ENCODE results near the gene PIK3C2G. TPM values are rescaled to one million over a fixed set of nuclear protein-coding genes. Genes with fewer than 3 reads are reported as not detected.

Gene PIK3C2G
- total and polyA plus RNA-seq, 4 donors: 4.9 to 40.1 (median 19.4) TPM

GRCh38 chr12:18389820-18390219, 128.5 kb downstream of the PIK3C2G start:
- no peak overlapping the region for H3K27ac ChIP-seq (ENCODE audit: low read depth in 1 of 2, low read length in 2 of 2)
- 37% methylated on average over 4 of the region's 4 CpGs for WGBS
- no peak for DNase-seq (ENCODE audit: low spot score)

GRCh38 chr12:18391151-18391550, 129.8 kb downstream of the PIK3C2G start:
- H3K27me3 ChIP-seq (ENCODE audit: control insufficient read depth in 4 of 4, insufficient read depth in 4 of 4, low read length in 3 of 4): no peaks in the 10 kb centered on the region
- H3K36me3 ChIP-seq (ENCODE audit: control insufficient read depth in 4 of 4, insufficient read depth in 3 of 4, low read depth in 1 of 4, low read length in 3 of 4): peaks cover 0 to 8% (median under 1%) of the 10 kb centered on the region in 4 donors
- DNase-seq (ENCODE audit: low spot score): no peak
- no peak overlapping the region for H3K27ac ChIP-seq (ENCODE audit: low read depth in 1 of 2, low read length in 2 of 2)
- WGBS: 55% methylated on average over 2 of the region's 2 CpGs
- H3K4me1 ChIP-seq (ENCODE audit: control insufficient read depth in 4 of 4, insufficient read depth in 4 of 4, low read length in 3 of 4): peaks cover 0 to 9% (median 2%) of the 10 kb centered on the region in 4 donors
- no peak overlapping the region for H3K9ac ChIP-seq (ENCODE audit: low read depth in 1 of 2, low read length in 2 of 2)
- no peak overlapping the region for H3K4me3 ChIP-seq (ENCODE audit: low read depth in 1 of 3, low read length in 3 of 3)
- TF ChIP-seq EGR1 (IDR thresholded peaks at IDR 0.05; ENCODE audit: low read depth in 2 of 2) (no peak), SP1 (IDR thresholded peaks at IDR 0.05) (no peak)
- no peaks in the 10 kb centered on the region for H3K9me3 ChIP-seq (ENCODE audit: control insufficient read depth in 4 of 4, low read length in 3 of 4)

More at GRCh38 chr12:18389820-18390219, 128.5 kb downstream of the PIK3C2G start:
- no peak overlapping the region for H3K4me3 ChIP-seq (ENCODE audit: low read depth in 1 of 3, low read length in 3 of 3)
- no peaks in the 10 kb centered on the region for H3K27me3 ChIP-seq (ENCODE audit: control insufficient read depth in 4 of 4, insufficient read depth in 4 of 4, low read length in 3 of 4)
- no peak overlapping the region for H3K9ac ChIP-seq (ENCODE audit: low read depth in 1 of 2, low read length in 2 of 2)
- peaks cover 0 to 9% (median 2%) of the 10 kb centered on the region in 4 donors for H3K4me1 ChIP-seq (ENCODE audit: control insufficient read depth in 4 of 4, insufficient read depth in 4 of 4, low read length in 3 of 4)
- TF ChIP-seq HNF4G (IDR thresholded peaks at IDR 0.05): peak; percentile 33
- no peak for TF ChIP-seq EGR1 (IDR thresholded peaks at IDR 0.05; ENCODE audit: low read depth in 2 of 2)
- peak; percentile 79 to 80 for TF ChIP-seq HNF4A (conservative IDR thresholded peaks at IDR 0.05)
- TF ChIP-seq RXRA (IDR thresholded peaks at IDR 0.05): peak; percentile 13 to 36
- peaks cover 0 to 10% (median 2%) of the 10 kb centered on the region in 4 donors for H3K36me3 ChIP-seq (ENCODE audit: control insufficient read depth in 4 of 4, insufficient read depth in 3 of 4, low read depth in 1 of 4, low read length in 3 of 4)
- no peaks in the 10 kb centered on the region for H3K9me3 ChIP-seq (ENCODE audit: control insufficient read depth in 4 of 4, low read length in 3 of 4)

GRCh38 chr12:18394742-18395141, 133.4 kb downstream of the PIK3C2G start:
- Histone ChIP-seq H3K27ac (ENCODE audit: low read depth in 1 of 2, low read length in 2 of 2) (no peak overlapping the region), H3K9ac (ENCODE audit: low read depth in 1 of 2, low read length in 2 of 2) (no peak overlapping the region), H3K4me1 (ENCODE audit: control insufficient read depth in 4 of 4, insufficient read depth in 4 of 4, low read length in 3 of 4) (peaks cover 0 to 9% (median under 1%) of the 10 kb centered on the region in 4 donors), H3K27me3 (ENCODE audit: control insufficient read depth in 4 of 4, insufficient read depth in 4 of 4, low read length in 3 of 4) (no peaks in the 10 kb centered on the region), H3K36me3 (ENCODE audit: control insufficient read depth in 4 of 4, insufficient read depth in 3 of 4, low read depth in 1 of 4, low read length in 3 of 4) (peaks cover 0 to 15% (median 1%) of the 10 kb centered on the region in 4 donors), H3K9me3 (ENCODE audit: control insufficient read depth in 4 of 4, low read length in 3 of 4) (no peaks in the 10 kb centered on the region), H3K4me3 (ENCODE audit: low read depth in 1 of 3, low read length in 3 of 3) (no peak overlapping the region)
- DNase-seq (ENCODE audit: low spot score): no peak
- TF ChIP-seq YY1 (IDR thresholded peaks at IDR 0.05) (no peak), ZBTB33 (IDR thresholded peaks at IDR 0.05) (no peak), CTCF (IDR thresholded peaks at IDR 0.05; ENCODE audit: low read depth, low read length, missing input control) (no peak), EGR1 (IDR thresholded peaks at IDR 0.05; ENCODE audit: low read depth in 2 of 2) (no peak), JUND (IDR thresholded peaks at IDR 0.05) (no peak), GABPA (IDR thresholded peaks at IDR 0.05 in 1 of 2, conservative IDR thresholded peaks at IDR 0.05 in 1 of 2) (no peak), NR2F2 (IDR thresholded peaks at IDR 0.05) (no peak), SP1 (IDR thresholded peaks at IDR 0.05) (no peak)
- 97% methylated on average over 1 of the region's 1 CpG for WGBS
